Sigmoid colon (tissue), 4 donors: ENCODE results near the gene PAXX.

ENCODE experiments used
- POLR2AphosphoS5 ChIP-seq, 4 donors: sonication (generic); formaldehyde crosslinking; IDR thresholded peaks; one replicate each; pipeline ENCODE4 v1.6.1; 2017; ENCODE audit warnings: antibody characterized with exemption in 4 of 4
- TF ChIP-seq, protein P1 (sequence below), 4 experiments: fragments of 450-650 bp in 3 of 4; fragments of 200-600 bp in 1 of 4; IDR thresholded peaks; one replicate each; pipeline ENCODE4 v1.5.1; 2016 to 2019; ENCODE audit warnings: antibody characterized with exemption in 4 of 4, mild to moderate bottlenecking in 3 of 4, moderate library complexity in 2 of 4

DNA sequence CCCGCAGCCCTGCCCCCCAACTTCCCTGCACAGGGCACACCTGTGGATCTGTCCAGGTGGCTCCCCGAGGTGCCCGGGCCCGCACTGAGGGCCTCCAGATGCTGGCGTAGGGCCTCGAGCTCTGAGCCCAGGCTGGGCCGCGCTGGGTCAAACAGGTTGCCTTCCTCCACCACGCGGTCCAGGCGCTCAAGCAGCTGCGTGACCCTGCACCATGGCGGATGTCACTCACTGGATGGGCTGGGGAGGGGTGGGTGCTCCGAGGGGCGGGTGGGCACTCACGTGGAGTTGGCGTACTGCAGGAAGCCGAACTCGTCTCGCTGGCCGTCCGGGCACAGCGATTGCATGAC is 30.4 kb downstream of the PAXX start:
- TF ChIP-seq, protein P1, sequence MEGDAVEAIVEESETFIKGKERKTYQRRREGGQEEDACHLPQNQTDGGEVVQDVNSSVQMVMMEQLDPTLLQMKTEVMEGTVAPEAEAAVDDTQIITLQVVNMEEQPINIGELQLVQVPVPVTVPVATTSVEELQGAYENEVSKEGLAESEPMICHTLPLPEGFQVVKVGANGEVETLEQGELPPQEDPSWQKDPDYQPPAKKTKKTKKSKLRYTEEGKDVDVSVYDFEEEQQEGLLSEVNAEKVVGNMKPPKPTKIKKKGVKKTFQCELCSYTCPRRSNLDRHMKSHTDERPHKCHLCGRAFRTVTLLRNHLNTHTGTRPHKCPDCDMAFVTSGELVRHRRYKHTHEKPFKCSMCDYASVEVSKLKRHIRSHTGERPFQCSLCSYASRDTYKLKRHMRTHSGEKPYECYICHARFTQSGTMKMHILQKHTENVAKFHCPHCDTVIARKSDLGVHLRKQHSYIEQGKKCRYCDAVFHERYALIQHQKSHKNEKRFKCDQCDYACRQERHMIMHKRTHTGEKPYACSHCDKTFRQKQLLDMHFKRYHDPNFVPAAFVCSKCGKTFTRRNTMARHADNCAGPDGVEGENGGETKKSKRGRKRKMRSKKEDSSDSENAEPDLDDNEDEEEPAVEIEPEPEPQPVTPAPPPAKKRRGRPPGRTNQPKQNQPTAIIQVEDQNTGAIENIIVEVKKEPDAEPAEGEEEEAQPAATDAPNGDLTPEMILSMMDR (IDR thresholded peaks at IDR 0.05): no peak
- no peak for TF ChIP-seq POLR2AphosphoS5 (IDR thresholded peaks at IDR 0.05)
